ENCODE results near the gene PLS1. TPM values are rescaled to one million over a fixed set of nuclear protein-coding genes. Genes with fewer than 3 reads are reported as not detected.
"Not testable (repeated sequence)": the region's sequence is repeated elsewhere in the genome, so short reads cannot be mapped to it uniquely, and the experiment has no call there.

PLS1 gene
- total RNA-seq, 1 donor from 2014 or later: 14.6 TPM

GRCh38 chr3:142693136-142693853 is 97.1 kb downstream of the PLS1 start:
- DNase-seq (ENCODE audit: extremely low spot score, unreplicated experiment): no peak
- Mint-ChIP-seq H3K36me3 (no peaks in the 10 kb centered on the region), H3K27me3 (no peaks in the 10 kb centered on the region), H3K4me1 (ENCODE audit: unreplicated experiment) (no peaks in the 10 kb centered on the region), H3K27ac (no peak overlapping the region), H3K4me3 (no peak overlapping the region), H3K9me3 (no peaks in the 10 kb centered on the region)
- TF ChIP-seq, protein P1, sequence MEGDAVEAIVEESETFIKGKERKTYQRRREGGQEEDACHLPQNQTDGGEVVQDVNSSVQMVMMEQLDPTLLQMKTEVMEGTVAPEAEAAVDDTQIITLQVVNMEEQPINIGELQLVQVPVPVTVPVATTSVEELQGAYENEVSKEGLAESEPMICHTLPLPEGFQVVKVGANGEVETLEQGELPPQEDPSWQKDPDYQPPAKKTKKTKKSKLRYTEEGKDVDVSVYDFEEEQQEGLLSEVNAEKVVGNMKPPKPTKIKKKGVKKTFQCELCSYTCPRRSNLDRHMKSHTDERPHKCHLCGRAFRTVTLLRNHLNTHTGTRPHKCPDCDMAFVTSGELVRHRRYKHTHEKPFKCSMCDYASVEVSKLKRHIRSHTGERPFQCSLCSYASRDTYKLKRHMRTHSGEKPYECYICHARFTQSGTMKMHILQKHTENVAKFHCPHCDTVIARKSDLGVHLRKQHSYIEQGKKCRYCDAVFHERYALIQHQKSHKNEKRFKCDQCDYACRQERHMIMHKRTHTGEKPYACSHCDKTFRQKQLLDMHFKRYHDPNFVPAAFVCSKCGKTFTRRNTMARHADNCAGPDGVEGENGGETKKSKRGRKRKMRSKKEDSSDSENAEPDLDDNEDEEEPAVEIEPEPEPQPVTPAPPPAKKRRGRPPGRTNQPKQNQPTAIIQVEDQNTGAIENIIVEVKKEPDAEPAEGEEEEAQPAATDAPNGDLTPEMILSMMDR (conservative IDR thresholded peaks at IDR 0.05): no peak

DNA sequence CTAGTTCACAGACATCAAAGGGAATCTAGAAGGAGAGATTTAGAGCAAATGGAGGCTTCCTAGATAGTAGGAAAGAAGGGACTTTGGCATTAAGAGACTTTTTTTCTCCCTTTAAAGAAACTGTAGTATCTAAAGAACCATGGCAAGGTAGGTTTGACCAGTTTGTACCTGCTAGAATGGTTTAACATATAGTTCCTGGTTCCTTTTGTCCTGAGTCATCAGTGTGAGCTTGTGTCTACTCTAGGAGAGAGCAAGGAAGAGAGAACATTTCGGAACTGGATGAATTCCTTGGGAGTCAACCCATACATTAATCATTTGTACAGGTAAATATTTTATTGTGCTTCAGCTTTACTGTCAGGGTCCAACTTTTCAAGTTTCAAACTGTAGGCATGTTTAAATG is 98.0 kb downstream of the PLS1 start:
- Mint-ChIP-seq H3K27me3 (no peaks in the 10 kb centered on the region), H3K4me3 (no peak overlapping the region), H3K36me3 (no peaks in the 10 kb centered on the region), H3K4me1 (ENCODE audit: unreplicated experiment) (no peaks in the 10 kb centered on the region), H3K27ac (no peak overlapping the region), H3K9me3 (no peaks in the 10 kb centered on the region)
- TF ChIP-seq, protein P1 (conservative IDR thresholded peaks at IDR 0.05): no peak
- DNase-seq (ENCODE audit: extremely low spot score, unreplicated experiment): no peak

- no peaks in the 10 kb centered on the region for H3K9me3 Mint-ChIP-seq
- H3K4me3 Mint-ChIP-seq: no peak overlapping the region
- H3K36me3 Mint-ChIP-seq: no peaks in the 10 kb centered on the region
- H3K27me3 Mint-ChIP-seq: no peaks in the 10 kb centered on the region
- TF ChIP-seq, protein P1 (conservative IDR thresholded peaks at IDR 0.05): no peak
- no peaks in the 10 kb centered on the region for H3K4me1 Mint-ChIP-seq (ENCODE audit: unreplicated experiment)
- DNase-seq (ENCODE audit: extremely low spot score, unreplicated experiment): no peak
- H3K27ac Mint-ChIP-seq: no peak overlapping the region
Measured at GRCh38 chr3:142705198-142705597, 109.0 kb downstream of the PLS1 start.

DNA sequence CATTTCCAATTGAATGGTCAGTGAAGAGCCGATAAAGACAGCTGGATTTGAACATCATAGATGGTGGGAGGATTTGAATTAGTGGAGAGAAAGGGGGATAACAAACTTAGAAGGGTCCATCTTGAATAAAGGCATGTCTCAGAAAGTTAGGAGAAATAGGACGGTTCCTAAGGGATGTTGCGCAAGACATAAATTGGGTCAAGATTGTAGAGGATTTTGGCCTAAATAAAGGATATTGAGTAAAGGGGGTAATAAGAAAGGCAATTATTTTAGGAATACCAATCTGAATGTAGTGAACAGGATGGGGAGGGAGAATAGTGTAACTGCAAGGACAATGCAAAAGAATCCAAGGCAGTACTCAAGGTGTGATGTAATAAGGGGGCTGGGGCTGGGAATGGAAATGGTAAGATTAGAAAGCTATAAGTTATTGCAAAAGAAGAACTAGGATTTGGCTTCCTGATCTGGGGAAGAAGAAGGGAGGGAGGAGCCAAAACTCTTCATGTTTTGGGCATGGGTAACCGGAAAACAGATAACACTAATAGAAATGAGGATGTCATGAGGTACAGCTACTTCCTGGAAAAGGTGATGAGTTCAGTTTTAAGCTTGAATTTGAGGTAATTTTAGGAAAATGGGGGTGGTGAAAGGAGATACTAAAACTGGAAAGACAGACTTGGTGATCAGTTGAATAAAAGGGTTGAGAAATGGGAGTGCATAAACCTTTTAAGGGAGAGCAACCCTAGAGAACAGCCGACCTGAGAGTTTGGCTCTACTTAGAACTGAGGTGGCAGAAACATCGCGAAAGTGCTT is 110.3 kb downstream of the PLS1 start:
- Mint-ChIP-seq H3K4me3 (no peak overlapping the region), H3K27me3 (no peaks in the 10 kb centered on the region), H3K4me1 (ENCODE audit: unreplicated experiment) (no peaks in the 10 kb centered on the region), H3K36me3 (no peaks in the 10 kb centered on the region), H3K9me3 (no peaks in the 10 kb centered on the region), H3K27ac (no peak overlapping the region)
- no peak for DNase-seq (ENCODE audit: extremely low spot score, unreplicated experiment)
- TF ChIP-seq, protein P1 (conservative IDR thresholded peaks at IDR 0.05): no peak

DNA sequence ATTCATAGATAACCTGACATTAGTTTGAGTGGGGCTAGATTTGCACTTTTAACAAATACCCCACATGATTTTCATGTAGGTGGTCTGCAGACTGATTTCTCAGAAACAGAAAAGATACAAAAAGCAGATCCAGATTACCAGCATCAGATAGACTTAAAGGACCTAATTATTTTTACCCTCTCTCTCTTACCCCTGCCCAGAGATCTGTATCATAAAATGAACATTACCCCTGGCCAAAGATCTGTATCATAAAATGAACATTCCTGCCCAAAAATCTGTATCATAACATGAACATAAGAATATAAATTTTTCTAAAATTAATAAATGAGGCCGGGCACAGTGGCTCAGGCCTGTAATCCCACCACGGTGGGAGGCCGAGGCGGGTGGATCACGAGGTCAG is 113.0 kb downstream of the PLS1 start:
- Mint-ChIP-seq H3K4me1 (ENCODE audit: unreplicated experiment) (no peaks in the 10 kb centered on the region), H3K9me3 (no peaks in the 10 kb centered on the region), H3K27ac (no peak overlapping the region), H3K27me3 (no peaks in the 10 kb centered on the region), H3K36me3 (no peaks in the 10 kb centered on the region), H3K4me3 (no peak overlapping the region)
- TF ChIP-seq, protein P1 (conservative IDR thresholded peaks at IDR 0.05): no peak
- DNase-seq (ENCODE audit: extremely low spot score, unreplicated experiment): no peak

DNA sequence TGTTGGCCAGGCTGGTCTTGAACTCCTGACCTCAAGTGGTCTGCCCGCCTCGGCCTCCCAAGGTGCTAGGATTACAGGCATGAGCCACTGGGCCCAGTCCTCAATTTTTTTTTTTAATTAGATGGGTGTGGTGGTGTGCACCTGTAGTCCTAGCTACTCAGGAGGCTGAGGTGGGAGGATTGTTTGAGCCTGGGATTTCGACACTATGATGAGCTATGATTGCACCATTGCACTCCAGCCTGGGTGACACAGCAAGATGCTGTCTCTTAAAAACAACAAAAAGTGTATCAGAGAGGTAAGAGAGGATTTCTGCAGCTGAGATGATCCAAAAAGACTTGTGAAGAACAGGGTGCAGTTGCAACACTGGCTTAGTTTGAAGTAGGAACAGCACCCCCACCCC is 118.7 kb downstream of the PLS1 start:
- DNase-seq (ENCODE audit: extremely low spot score, unreplicated experiment); H3K4me1 Mint-ChIP-seq (ENCODE audit: unreplicated experiment); H3K9me3 Mint-ChIP-seq; H3K27me3 Mint-ChIP-seq; H3K4me3 Mint-ChIP-seq; H3K27ac Mint-ChIP-seq; H3K36me3 Mint-ChIP-seq: not testable (repeated sequence)
